Hepatocyte (in vitro differentiated cells): ENCODE measurements around the gene PTPRN2. TPM values are rescaled to one million over a fixed set of nuclear protein-coding genes. Genes with fewer than 3 reads are reported as not detected.

ENCODE experiments used
- DNase-seq: peaks from one replicate; pipeline ENCODE4 v3.0.0-alpha.2; 2016; ENCODE audit warnings: low spot score
- H2AFZ ChIP-seq: fragments of 200-600 bp; sonication (generic); 2 replicates; pipeline ENCODE4 v1.6.0; 2016; ENCODE audit warnings: antibody characterized with exemption, mild to moderate bottlenecking
- H3K27ac ChIP-seq: fragments of 200-600 bp; sonication (generic); 2 replicates; pipeline ENCODE4 v1.5.1; 2016; ENCODE audit warnings: mild to moderate bottlenecking
- H3K27me3 ChIP-seq: fragments of 200-600 bp; sonication (generic); 2 replicates; pipeline ENCODE4 v1.6.1; 2016
- H3K36me3 ChIP-seq: fragments of 200-600 bp; sonication (generic); replicated peaks from 2 replicates; pipeline ENCODE4 v1.5.1; 2016; ENCODE audit warnings: low read depth; ENCODE audit not compliant: insufficient read depth
- H3K4me1 ChIP-seq: fragments of 200-600 bp; sonication (generic); 2 replicates; pipeline ENCODE4 v1.5.1; 2016; ENCODE audit warnings: mild to moderate bottlenecking, moderate library complexity; ENCODE audit not compliant: insufficient read depth
- H3K4me2 ChIP-seq: fragments of 200-600 bp; sonication (generic); 2 replicates; pipeline ENCODE4 v1.6.0; 2016
- H3K4me3 ChIP-seq: fragments of 200-600 bp; sonication (generic); 2 replicates; pipeline ENCODE4 v1.5.1; 2016; ENCODE audit warnings: mild to moderate bottlenecking
- H3K79me2 ChIP-seq: fragments of 200-600 bp; sonication (generic); 2 replicates; pipeline ENCODE4 v1.6.0; 2017; ENCODE audit warnings: mild to moderate bottlenecking
- H3K9me2 ChIP-seq: fragments of 200-600 bp; sonication (generic); replicated peaks from 2 replicates; pipeline ENCODE4 v1.6.0; 2017; ENCODE audit warnings: mild to moderate bottlenecking; ENCODE audit not compliant: insufficient read depth
- H3K9me3 ChIP-seq: fragments of 200-600 bp; sonication (generic); 2 replicates; pipeline ENCODE4 v1.5.1; 2016; ENCODE audit warnings: low read depth, mild to moderate bottlenecking
- H4K20me1 ChIP-seq: fragments of 200-600 bp; sonication (generic); 2 replicates; pipeline ENCODE4 v1.6.0; 2016; ENCODE audit warnings: mild to moderate bottlenecking; ENCODE audit not compliant: insufficient read depth, poor library complexity, severe bottlenecking
- EZH2 ChIP-seq: fragments of 200-600 bp; sonication (generic); IDR thresholded peaks from 2 replicates; pipeline ENCODE4 v1.6.1; 2016; ENCODE audit warnings: antibody characterized with exemption, mild to moderate bottlenecking, borderline replicate concordance
- EZH2phosphoT487 ChIP-seq: fragments of 200-600 bp; sonication (generic); IDR thresholded peaks from one replicate; pipeline ENCODE4 v1.6.1; 2018; ENCODE audit warnings: antibody characterized with exemption, mild to moderate bottlenecking, low read depth, moderate library complexity; ENCODE audit not compliant: unreplicated experiment, severe bottlenecking
- WGBS: methylation state at CpG from one replicate; pipeline ENCODE4 v1.1.6; 2016; ENCODE audit warnings: low lambda C conversion rate; ENCODE audit errors: missing lambda C conversion rate; 5-methylcytosine and 5-hydroxymethylcytosine counted together
- polyA plus RNA-seq: library from polyadenylated mRNA; unstranded; fragments of >200 nt; fragmentation: Nextera tagmentation; extraction: Ambion mirVana; gene quantifications from 2 replicates; pipeline ENCODE4 v1.2.1, GENCODE V29; 2016
- total RNA-seq: library from RNA; depleted of rRNA; stranded (reverse); fragments of >200 nt; gene quantifications from 2 replicates; pipeline ENCODE4 v1.2.3, GENCODE V29; 2014
- TF ChIP-seq, protein P1 (sequence below): fragments of 200-600 bp; sonication (generic); IDR thresholded peaks from 2 replicates; pipeline ENCODE4 v1.5.1; 2016; ENCODE audit warnings: antibody characterized with exemption, mild to moderate bottlenecking; ENCODE audit not compliant: poor library complexity

The PTPRN2 gene
- total and polyA plus RNA-seq, 2 experiments from 2014 or later = 2.1 to 3.3 TPM

- no peaks in the 10 kb centered on the region for H3K9me2 ChIP-seq
- no peaks in the 10 kb centered on the region for H3K9me3 ChIP-seq
- no peak for TF ChIP-seq EZH2phosphoT487
- TF ChIP-seq, protein P1, sequence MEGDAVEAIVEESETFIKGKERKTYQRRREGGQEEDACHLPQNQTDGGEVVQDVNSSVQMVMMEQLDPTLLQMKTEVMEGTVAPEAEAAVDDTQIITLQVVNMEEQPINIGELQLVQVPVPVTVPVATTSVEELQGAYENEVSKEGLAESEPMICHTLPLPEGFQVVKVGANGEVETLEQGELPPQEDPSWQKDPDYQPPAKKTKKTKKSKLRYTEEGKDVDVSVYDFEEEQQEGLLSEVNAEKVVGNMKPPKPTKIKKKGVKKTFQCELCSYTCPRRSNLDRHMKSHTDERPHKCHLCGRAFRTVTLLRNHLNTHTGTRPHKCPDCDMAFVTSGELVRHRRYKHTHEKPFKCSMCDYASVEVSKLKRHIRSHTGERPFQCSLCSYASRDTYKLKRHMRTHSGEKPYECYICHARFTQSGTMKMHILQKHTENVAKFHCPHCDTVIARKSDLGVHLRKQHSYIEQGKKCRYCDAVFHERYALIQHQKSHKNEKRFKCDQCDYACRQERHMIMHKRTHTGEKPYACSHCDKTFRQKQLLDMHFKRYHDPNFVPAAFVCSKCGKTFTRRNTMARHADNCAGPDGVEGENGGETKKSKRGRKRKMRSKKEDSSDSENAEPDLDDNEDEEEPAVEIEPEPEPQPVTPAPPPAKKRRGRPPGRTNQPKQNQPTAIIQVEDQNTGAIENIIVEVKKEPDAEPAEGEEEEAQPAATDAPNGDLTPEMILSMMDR = no peak
- TF ChIP-seq EZH2 = no peak
- H3K27me3 ChIP-seq = no peaks in the 10 kb centered on the region
- DNase-seq = no peak
- no peak overlapping the region for H3K27ac ChIP-seq
- H2AFZ ChIP-seq = no peak overlapping the region
- H3K36me3 ChIP-seq = no peaks in the 10 kb centered on the region
- no peaks in the 10 kb centered on the region for H4K20me1 ChIP-seq
- no peak overlapping the region for H3K4me3 ChIP-seq
- WGBS = 91% methylated on average over 24 of the region's 24 CpGs
- no peaks in the 10 kb centered on the region for H3K4me1 ChIP-seq
- H3K4me2 ChIP-seq = no peak overlapping the region
- H3K79me2 ChIP-seq = no peaks in the 10 kb centered on the region
Observed at GRCh38 chr7:158476331-158476932, 111.2 kb downstream of the PTPRN2 start.

DNA sequence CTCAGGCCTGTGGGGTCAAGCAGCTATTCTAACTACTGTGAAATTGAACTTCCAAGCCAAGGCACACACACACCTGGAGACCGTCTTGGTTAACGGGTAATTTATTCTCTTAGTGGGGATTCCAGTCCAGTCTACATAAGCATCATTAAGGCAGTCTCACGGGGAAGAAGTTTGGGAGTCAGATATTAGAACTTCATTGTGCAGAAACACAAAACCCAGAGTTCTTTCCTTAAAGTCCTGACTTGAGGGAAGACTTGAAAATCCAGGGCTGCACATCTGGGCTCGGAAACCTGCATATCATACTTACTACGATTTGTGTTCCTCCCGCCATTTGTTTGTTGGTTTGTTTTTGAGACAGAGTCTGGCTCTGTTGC is 112.0 kb downstream of the PTPRN2 start:
- H3K9me3 ChIP-seq = no peaks in the 10 kb centered on the region
- H3K4me1 ChIP-seq = no peaks in the 10 kb centered on the region
- no peak overlapping the region for H2AFZ ChIP-seq
- no peaks in the 10 kb centered on the region for H3K79me2 ChIP-seq
- no peaks in the 10 kb centered on the region for H3K36me3 ChIP-seq
- H3K9me2 ChIP-seq = no peaks in the 10 kb centered on the region
- H3K27ac ChIP-seq = no peak overlapping the region
- 91% methylated on average over 6 of the region's 6 CpGs for WGBS
- TF ChIP-seq, protein P1 = no peak
- no peak for TF ChIP-seq EZH2
- no peak for TF ChIP-seq EZH2phosphoT487
- H3K4me2 ChIP-seq = no peak overlapping the region
- no peaks in the 10 kb centered on the region for H4K20me1 ChIP-seq
- DNase-seq = no peak
- H3K4me3 ChIP-seq = no peak overlapping the region
- H3K27me3 ChIP-seq = no peaks in the 10 kb centered on the region

GRCh38 chr7:158475036-158475678 is 112.5 kb downstream of the PTPRN2 start:
- Histone ChIP-seq H3K36me3 (no peaks in the 10 kb centered on the region), H3K4me2 (no peak overlapping the region), H3K4me1 (no peaks in the 10 kb centered on the region), H3K27ac (no peak overlapping the region), H3K27me3 (no peaks in the 10 kb centered on the region), H3K4me3 (no peak overlapping the region), H3K9me2 (no peaks in the 10 kb centered on the region), H4K20me1 (no peaks in the 10 kb centered on the region), H3K79me2 (no peaks in the 10 kb centered on the region), H3K9me3 (no peaks in the 10 kb centered on the region), H2AFZ (no peak overlapping the region)
- TF ChIP-seq EZH2 (no peak), EZH2phosphoT487 (no peak)
- TF ChIP-seq, protein P1 = no peak
- 86% methylated on average over 20 of the region's 22 CpGs for WGBS
- no peak for DNase-seq
